Left lung (tissue), 14 donors: Measurements from ENCODE around the gene ABCG8. TPM values are rescaled to one million over a fixed set of nuclear protein-coding genes. Genes with fewer than 3 reads are reported as not detected.

Experiments
- ATAC-seq: fragments of 200-7000 bp; cut with Tn5 transposase; one replicate; pipeline ENCODE4 v1.9.1; 2020; ENCODE audit warnings: moderate library complexity
- DNase-seq, 4 donors: peaks; one replicate each; pipeline ENCODE4 v3.0.0-alpha.2; 2013 to 2020
- H3K27ac ChIP-seq, 2 donors: fragments of 200-600 bp; sonication (generic) in 1 of 2; one replicate each; pipeline versions ENCODE4 v1.5.0 to v1.8.0; 2020 to 2021
- H3K27me3 ChIP-seq, 2 donors: fragments of 200-600 bp; sonication (generic) in 1 of 2; one replicate each; pipeline versions ENCODE4 v1.5.0 to v1.8.0; 2020 to 2021
- H3K36me3 ChIP-seq, 2 donors: fragments of 200-600 bp; sonication (generic) in 1 of 2; one replicate each; pipeline versions ENCODE4 v1.5.0 to v1.8.0; 2020 to 2021
- H3K4me1 ChIP-seq, 2 donors: fragments of 200-600 bp; one replicate each; pipeline ENCODE4 v1.8.0; 2021
- H3K4me3 ChIP-seq, 2 donors: fragments of 200-600 bp; sonication (generic) in 1 of 2; one replicate each; pipeline versions ENCODE4 v1.5.0 to v1.8.0; 2020 to 2021; ENCODE audit warnings: mild to moderate bottlenecking in 1 of 2
- H3K9me3 ChIP-seq, 2 donors: fragments of 200-600 bp; sonication (generic) in 1 of 2; one replicate each; pipeline versions ENCODE4 v1.5.0 to v1.8.0; 2020 to 2021
- CTCF ChIP-seq, 2 donors: fragments of 200-600 bp; sonication (generic) in 1 of 2; IDR thresholded peaks; one replicate each; pipeline versions ENCODE4 v1.5.0 to v1.8.0; 2021; ENCODE audit warnings: antibody characterized with exemption in 2 of 2
- intact Hi-C, 2 donors: fragments of 100-400 bp; cut with DNase I; formaldehyde crosslinking; loops; one replicate each; pipeline versions ENCODE4 v1.11.2 to v1.14.2; 2022
- long read RNA-seq, 12 donors: library from polyadenylated mRNA in 2 of 12; unstranded in 2 of 12; transcript quantifications; one replicate each; pipeline ENCODE4 v2.0.0 and lab custom pipeline, GENCODE V29; 2019 to 2026
- polyA plus RNA-seq, 6 donors: library from polyadenylated mRNA; unstranded; fragments of 120-200 nt; gene quantifications; one replicate each; pipeline ENCODE4 v1.2.1, GENCODE V29; 2013; ENCODE audit not compliant: insufficient read length in 6 of 6
- total RNA-seq, 2 donors: library from RNA; stranded (reverse); fragmentation: NEBNext Ultra II Directional; extraction: Animal tissue kit (Norgen Biotek cat#: 25700); gene quantifications; one replicate each; pipeline ENCODE4 v1.2.1, GENCODE V29; 2021
- donor health status: DM: no; HTN: yes; CAD: no.
- donor health status: DM: no; HTN: no; CAD: no.

The ABCG8 gene
- total RNA-seq (not detected), polyA plus RNA-seq (1 to 10 TPM in 1 of 6 donors, under 1 TPM in 5; 0.48 to 1.3 (median 0.68) TPM)
- long read RNA-seq, donor 1, partial matches to known transcripts: 168 of 168 reads
- long read RNA-seq, donor 1, other reads (novel, unspliced or antisense): 0 of 168 reads
- long read RNA-seq, donor 2: 0 reads
- long read RNA-seq, donor 3, partial matches to known transcripts: 73 of 73 reads
- long read RNA-seq, donor 3, other reads (novel, unspliced or antisense): 0 of 73 reads
- long read RNA-seq, donor 4: 0 reads
- long read RNA-seq, donor 5, partial matches to known transcripts: 117 of 122 reads
- long read RNA-seq, donor 5, other reads (novel, unspliced or antisense): 5 of 122 reads
- long read RNA-seq, donor 6, partial matches to known transcripts: 67 of 74 reads
- long read RNA-seq, donor 6, other reads (novel, unspliced or antisense): 7 of 74 reads
- long read RNA-seq, donor 7: 0 reads
- long read RNA-seq, donor 8, partial matches to known transcripts: 83 of 83 reads
- long read RNA-seq, donor 8, other reads (novel, unspliced or antisense): 0 of 83 reads
- long read RNA-seq, donor 9: 0 reads
- long read RNA-seq, donor 10: 0 reads
- long read RNA-seq, donor 11, partial matches to known transcripts: 93 of 94 reads
- long read RNA-seq, donor 11, other reads (novel, unspliced or antisense): 0 of 94 reads
- long read RNA-seq, donor 12, partial matches to known transcripts: 155 of 164 reads
- long read RNA-seq, donor 12, other reads (novel, unspliced or antisense): 9 of 164 reads

- ATAC-seq (no peak), DNase-seq (no peak)
- H3K36me3 ChIP-seq: no peaks in the 10 kb centered on the region
- intact Hi-C loops: no loop called here
- TF ChIP-seq CTCF (IDR thresholded peaks at IDR 0.05): no peak
- no peaks in the 10 kb centered on the region for H3K4me1 ChIP-seq
- peaks cover 0 to 6% of the 10 kb centered on the region in 2 donors for H3K27me3 ChIP-seq
- H3K27ac ChIP-seq: no peak within 1 kb of the TSS
- no peaks in the 10 kb centered on the region for H3K9me3 ChIP-seq
- no peak within 1 kb of the TSS for H3K4me3 ChIP-seq
These were observed at the start of gene ABCG8, which contains the start of gene ABCG5 for GRCh38 chr2:43838560-43839267. TSS of gene ABCG8 (plus strand) at chr2:43838971. CDS start at chr2:43839054, 83 bp downstream. TSS of gene ABCG5 (minus strand) at chr2:43838839. CDS start at chr2:43838679, 160 bp downstream.

DNA sequence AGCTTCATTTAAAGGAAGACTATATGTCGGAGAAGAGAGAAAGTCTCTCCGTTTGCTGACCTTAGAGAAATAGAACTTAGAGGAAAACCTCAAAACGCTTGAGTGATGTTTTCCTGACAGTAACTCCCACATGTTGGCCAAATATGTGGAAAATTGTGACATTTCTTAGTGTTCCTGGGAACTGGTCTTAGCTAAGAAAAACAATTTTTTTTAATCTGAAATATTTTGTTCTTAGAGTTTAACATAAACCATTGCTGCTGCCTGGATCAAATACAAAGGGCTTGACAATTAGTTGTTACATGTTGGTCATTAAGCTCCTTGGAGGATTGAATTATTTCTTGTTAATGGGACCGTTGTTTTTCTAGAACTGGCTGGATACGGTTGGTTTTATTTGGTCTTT lies 48.6 kb upstream of the ABCG8 start:
- DNase-seq: peak in 2 of 4 donors; percentile 83 to 84
- no peak for TF ChIP-seq CTCF (IDR thresholded peaks at IDR 0.05)
- H3K36me3 ChIP-seq: peaks cover 0 to 16% of the 10 kb centered on the region in 2 donors
- H3K9me3 ChIP-seq: no peaks in the 10 kb centered on the region
- intact Hi-C loops: no loop called here
- peak overlapping the region in 1 of 2 donors; percentile 66 for H3K27ac ChIP-seq
- H3K4me1 ChIP-seq: no peaks in the 10 kb centered on the region
- peak; percentile 41 for ATAC-seq
- H3K4me3 ChIP-seq: no peak overlapping the region
- no peaks in the 10 kb centered on the region for H3K27me3 ChIP-seq

- Histone ChIP-seq H3K4me1 (no peaks in the 10 kb centered on the region), H3K36me3 (peaks cover 0 to 20% of the 10 kb centered on the region in 2 donors), H3K27me3 (no peaks in the 10 kb centered on the region), H3K9me3 (no peaks in the 10 kb centered on the region), H3K27ac (peak overlapping the region in 1 of 2 donors; percentile 66), H3K4me3 (no peak overlapping the region)
- DNase-seq: peak in 2 of 4 donors; percentile 68 to 82
- peak; percentile 31 for ATAC-seq
- TF ChIP-seq CTCF (IDR thresholded peaks at IDR 0.05): no peak
- intact Hi-C loops: no loop called here
These were observed 47.6 kb upstream of the ABCG8 start for GRCh38 chr2:43791035-43791765.

GRCh38 chr2:43792653-43793052 lies 46.1 kb upstream of the ABCG8 start:
- Histone ChIP-seq H3K4me3 (no peak overlapping the region), H3K4me1 (no peaks in the 10 kb centered on the region), H3K27me3 (no peaks in the 10 kb centered on the region), H3K36me3 (peaks cover 0 to 23% of the 10 kb centered on the region in 2 donors), H3K9me3 (no peaks in the 10 kb centered on the region), H3K27ac (no peak overlapping the region)
- ATAC-seq: no peak
- no peak for DNase-seq
- TF ChIP-seq CTCF (IDR thresholded peaks at IDR 0.05): no peak
- intact Hi-C loops: no loop called here
